HepG2 (cell line): Measurements from ENCODE around the gene INAFM1. TPM values are rescaled to one million over a fixed set of nuclear protein-coding genes. Genes with fewer than 3 reads are reported as not detected.
A peak's percentile ranks its signal among the peaks of the same experiment; 100 is the strongest.

Experiments used
- ASH2L ChIP-seq: fragments of 300-600, 200-600 bp; sonication (generic); IDR thresholded peaks from 2 replicates; pipeline ENCODE4 v1.7.0; 2017; ENCODE audit warnings: low read depth, mild to moderate bottlenecking, moderate library complexity, mixed read lengths, low read length; ENCODE audit not compliant: insufficient read length
- ATRX ChIP-seq: sonication (generic); formaldehyde crosslinking; IDR thresholded peaks from 2 replicates; pipeline ENCODE4 v1.4.0; 2020; ENCODE audit warnings: missing genetic modification reagents, borderline replicate concordance
- CHD4 ChIP-seq: fragments of 200-600 bp; sonication (generic); IDR thresholded peaks from 2 replicates; pipeline ENCODE4 v1.7.0; 2017; ENCODE audit warnings: mild to moderate bottlenecking, low read length, borderline replicate concordance
- DZIP1 ChIP-seq: sonication (generic); formaldehyde crosslinking; IDR thresholded peaks from 2 replicates; pipeline ENCODE4 v1.5.0; 2020; ENCODE audit warnings: mild to moderate bottlenecking, missing genetic modification reagents
- ELF1 ChIP-seq: sonication (generic); formaldehyde crosslinking; IDR thresholded peaks from 2 replicates; pipeline ENCODE4 v1.4.0; 2020; ENCODE audit warnings: missing genetic modification reagents
- GABPA ChIP-seq, 2 experiments: IDR thresholded peaks; 2 replicates each; pipeline ENCODE4 v1.6.1; 2011 to 2016; ENCODE audit warnings: low read depth in 2 of 2, low read length in 1 of 2, missing biosample characterization in 1 of 2, missing genetic modification characterization in 1 of 2
- GTF2F1 ChIP-seq: fragments of 150-350 bp; IDR thresholded peaks from 2 replicates; pipeline ENCODE4 v1.6.1; 2014; ENCODE audit warnings: low read length
- GZF1 ChIP-seq: sonication (generic); formaldehyde crosslinking; IDR thresholded peaks from 2 replicates; pipeline ENCODE4 v1.5.1; 2020; ENCODE audit warnings: mild to moderate bottlenecking, missing genetic modification reagents
- HCFC1 ChIP-seq: fragments of 150-350 bp; IDR thresholded peaks from 2 replicates; pipeline ENCODE4 v1.6.1; 2014; ENCODE audit warnings: low read depth, low read length
- JARID2 ChIP-seq: sonication (generic); formaldehyde crosslinking; IDR thresholded peaks from 2 replicates; pipeline ENCODE4 v1.8.1; 2023; ENCODE audit warnings: missing genetic modification reagents, inconsistent platforms; ENCODE audit not compliant: insufficient replicate concordance
- MIXL1 ChIP-seq: IDR thresholded peaks from 2 replicates; pipeline ENCODE4 v1.6.1; 2016
- MYNN ChIP-seq: sonication (generic); formaldehyde crosslinking; IDR thresholded peaks from 2 replicates; pipeline ENCODE4 v1.4.0; 2020; ENCODE audit warnings: mild to moderate bottlenecking, low read depth, missing genetic modification reagents
- PHB2 ChIP-seq: fragments of 450-650 bp; IDR thresholded peaks from 2 replicates; pipeline ENCODE4 v1.6.1; 2018; ENCODE audit not compliant: partially characterized antibody
- POLR2A ChIP-seq, 2 experiments: IDR thresholded peaks; 2 replicates each; pipeline ENCODE4 v1.6.1; 2011; ENCODE audit warnings: low read depth in 2 of 2, low read length in 2 of 2, mild to moderate bottlenecking in 1 of 2, moderate library complexity in 1 of 2; ENCODE audit not compliant: insufficient read depth in 1 of 2
- PTBP1 ChIP-seq: fragments of 200-400 bp; formaldehyde crosslinking; IDR thresholded peaks from 2 replicates; pipeline ENCODE4 v1.6.1; 2018; ENCODE audit warnings: low read length, low read depth; ENCODE audit not compliant: poor library complexity, severe bottlenecking
- RBAK ChIP-seq: sonication (generic); formaldehyde crosslinking; IDR thresholded peaks from 2 replicates; pipeline ENCODE4 v1.5.1; 2020; ENCODE audit warnings: mild to moderate bottlenecking, missing genetic modification reagents
- REST ChIP-seq, 2 experiments: IDR thresholded peaks; 2 replicates each; pipeline ENCODE4 v1.6.1; 2011 to 2012; ENCODE audit warnings: low read length in 2 of 2, borderline replicate concordance in 1 of 2, low read depth in 1 of 2, mild to moderate bottlenecking in 1 of 2, moderate library complexity in 1 of 2
- THAP11 ChIP-seq: IDR thresholded peaks from 2 replicates; pipeline ENCODE4 v1.6.1; 2016; ENCODE audit warnings: missing biosample characterization, missing genetic modification reagents
- U2AF1 ChIP-seq: fragments of 200-400 bp; formaldehyde crosslinking; optimal IDR thresholded peaks from 2 replicates; pipeline ENCODE3; 2017; ENCODE audit warnings: mild to moderate bottlenecking, low read depth, low read length
- ZNF138 ChIP-seq: sonication (generic); formaldehyde crosslinking; IDR thresholded peaks from 2 replicates; pipeline ENCODE4 v1.5.0; 2020; ENCODE audit warnings: mild to moderate bottlenecking, low read depth, missing genetic modification reagents
- ZNF782 ChIP-seq: sonication (generic); formaldehyde crosslinking; IDR thresholded peaks from 2 replicates; pipeline ENCODE4 v1.4.0; 2020; ENCODE audit warnings: missing genetic modification reagents, mild to moderate bottlenecking, borderline replicate concordance
- ZNF792 ChIP-seq: IDR thresholded peaks from 2 replicates; pipeline ENCODE4 v1.6.1; 2016
- ZSCAN21 ChIP-seq: sonication (generic); formaldehyde crosslinking; IDR thresholded peaks from 2 replicates; pipeline ENCODE4 v1.8.0; 2022; ENCODE audit warnings: mild to moderate bottlenecking, missing genetic modification reagents, moderate library complexity, borderline replicate concordance
- polyA plus RNA-seq, 8 experiments: library from polyadenylated mRNA; depleted of rRNA in 3 of 8; stranded (reverse) in 7 of 8; unstranded in 1 of 8; fragments of >200 nt; fragmentation: Illumina TruSeq in 4 of 8; extraction: Trizol in 4 of 8; gene quantifications; 2 replicates each; pipeline versions ENCODE4 v1.2.1 to v1.2.3, GENCODE V29; 2011 to 2016; ENCODE audit warnings: low read depth in 4 of 8, missing spikeins in 1 of 8, mixed read lengths in 1 of 8; ENCODE audit not compliant: insufficient read depth in 1 of 8
- total RNA-seq, 5 experiments: library from RNA; depleted of rRNA; stranded (reverse); fragments of >200 nt; fragmentation: Illumina TruSeq; extraction: Trizol; gene quantifications; 2 replicates each; pipeline ENCODE4 v1.2.3, GENCODE V29; 2016; ENCODE audit warnings: low read depth in 1 of 5
- TF ChIP-seq, protein P1 (sequence below): sonication (generic); formaldehyde crosslinking; IDR thresholded peaks from 2 replicates; pipeline ENCODE4 v1.5.0; 2020; ENCODE audit warnings: missing genetic modification reagents

The INAFM1 gene
- total and polyA plus RNA-seq, 2 of the 13 experiments (the other 11 are each of a cell fraction or from before 2014, with no cell fraction given), result 0.88 to 1.9 TPM

DNA sequence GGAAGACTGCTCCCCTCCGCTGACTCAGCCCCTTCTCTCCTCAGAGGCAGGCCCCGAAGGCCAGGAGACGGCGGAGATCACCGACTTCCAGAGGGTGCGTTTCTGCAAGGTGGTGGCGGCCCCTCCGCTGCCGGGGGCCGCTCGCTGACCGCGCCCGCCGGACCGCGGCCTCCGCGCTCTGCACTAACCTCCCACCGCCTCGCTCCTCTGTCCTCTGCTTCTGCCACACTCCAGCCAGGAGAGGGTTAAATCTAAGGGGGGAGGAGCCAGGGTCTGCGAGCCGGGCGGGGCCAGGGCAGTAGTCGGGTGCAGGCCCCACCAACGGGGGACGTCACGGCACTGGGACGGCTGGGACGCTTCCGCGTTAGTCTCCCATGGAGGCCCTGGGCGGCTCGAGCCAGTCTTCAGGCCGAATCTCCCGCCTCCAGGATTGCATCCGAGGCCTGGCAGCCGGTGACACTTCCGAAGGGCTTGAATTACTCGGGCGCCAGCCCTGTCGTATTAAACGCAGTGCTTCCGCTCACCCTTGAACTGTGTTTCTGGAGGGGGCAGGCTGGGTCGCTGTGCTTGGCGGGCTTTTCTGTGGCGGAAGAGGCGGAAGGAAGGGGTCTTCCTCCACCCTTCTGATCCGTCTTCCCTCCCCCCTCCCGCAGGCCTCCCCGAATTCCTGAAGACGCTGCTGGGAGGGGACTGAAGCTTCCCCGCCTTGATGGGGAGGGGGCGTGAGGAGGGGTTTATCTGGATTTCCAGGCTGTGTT lies 1.2 kb upstream of the INAFM1 start (continued):
- TF ChIP-seq THAP11 (CRISPR knock-in tag) (peak; percentile 57; the same call in 1 of the 2 replicates), PHB2 (no peak), U2AF1 (no peak), HCFC1 (no peak), PTBP1 (peak; percentile 17), DZIP1 (CRISPR knock-in tag) (peak; percentile 66; the same call in 1 of the 2 replicates), ZSCAN21 (CRISPR knock-in tag) (peak; percentile 53; the same call in 1 of the 2 replicates), CHD4 (0 out of 2 replicates have a peak, but pooled peaks have one; percentile 38), ZNF138 (CRISPR knock-in tag) (0 out of 2 replicates have a peak, but pooled peaks have one; percentile 72), MIXL1 (CRISPR knock-in tag) (no peak), POLR2A (IDR thresholded peaks at IDR 0.05; ENCODE audit: insufficient read depth in 1 of 2, low read depth in 2 of 2, low read length in 2 of 2) (peak in 1 of 2 experiments; percentile 55; a peak in 3 of 4 replicates), GABPA (IDR thresholded peaks at IDR 0.05; ENCODE audit: low read depth, low read length) (no peak), GABPA (CRISPR knock-in tag; IDR thresholded peaks at IDR 0.05; ENCODE audit: low read depth) (peak; percentile 61), ZNF782 (0 out of 2 replicates have a peak, but pooled peaks have one; percentile 35), MYNN (CRISPR knock-in tag) (no peak), ELF1 (CRISPR knock-in tag) (peak; percentile 88), RBAK (CRISPR knock-in tag) (no peak), ATRX (CRISPR knock-in tag) (no peak), GZF1 (CRISPR knock-in tag) (0 out of 2 replicates have a peak, but pooled peaks have one; percentile 43), JARID2 (CRISPR knock-in tag) (no peak), ASH2L (peak; percentile 28), GTF2F1 (no peak), ZNF792 (peak; percentile 61; the same call in 1 of the 2 replicates), REST (IDR thresholded peaks at IDR 0.05; ENCODE audit: borderline replicate concordance in 1 of 2, low read depth in 1 of 2, low read length in 2 of 2) (no peak)
- TF ChIP-seq, protein P1, sequence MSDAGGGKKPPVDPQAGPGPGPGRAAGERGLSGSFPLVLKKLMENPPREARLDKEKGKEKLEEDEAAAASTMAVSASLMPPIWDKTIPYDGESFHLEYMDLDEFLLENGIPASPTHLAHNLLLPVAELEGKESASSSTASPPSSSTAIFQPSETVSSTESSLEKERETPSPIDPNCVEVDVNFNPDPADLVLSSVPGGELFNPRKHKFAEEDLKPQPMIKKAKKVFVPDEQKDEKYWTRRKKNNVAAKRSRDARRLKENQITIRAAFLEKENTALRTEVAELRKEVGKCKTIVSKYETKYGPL (CRISPR knock-in tag), result no peak
